Neural cell (in vitro differentiated cells): ENCODE measurements around the gene TAF1C. TPM values are rescaled to one million over a fixed set of nuclear protein-coding genes. Genes with fewer than 3 reads are reported as not detected.

Source experiments
- H2AFZ ChIP-seq: fragments of 200-600, 300-800 bp; sonication (generic), shearing (Covaris generic); 2 replicates; pipeline ENCODE4 v1.6.0; 2014; ENCODE audit warnings: low read depth, mild to moderate bottlenecking, antibody characterized with exemption, low read length, moderate library complexity
- H3F3A ChIP-seq: fragments of 200-600 bp; shearing (Covaris generic); 2 replicates; pipeline ENCODE4 v1.6.1; 2016; ENCODE audit warnings: mild to moderate bottlenecking, moderate library complexity, mixed read lengths, antibody characterized with exemption, low read length; ENCODE audit not compliant: insufficient read depth, poor library complexity, severe bottlenecking
- H3K27ac ChIP-seq: fragments of 200-600, 300-800 bp; sonication (generic), shearing (Covaris generic); 2 replicates; pipeline ENCODE4 v1.5.1; 2014; ENCODE audit warnings: mild to moderate bottlenecking, low read length, moderate library complexity
- H3K27me3 ChIP-seq: fragments of 300-800, 200-600 bp; sonication (generic), shearing (Covaris generic); 2 replicates; pipeline ENCODE4 v1.6.0; 2014; ENCODE audit warnings: mild to moderate bottlenecking, low read depth, low read length, moderate library complexity; ENCODE audit not compliant: insufficient read depth
- H3K36me3 ChIP-seq: fragments of 300-800, 200-600 bp; sonication (generic), shearing (Covaris generic); 2 replicates; pipeline ENCODE4 v1.5.1; 2014; ENCODE audit warnings: mild to moderate bottlenecking, antibody characterized with exemption, low read length, moderate library complexity; ENCODE audit not compliant: insufficient read depth
- H3K4me2 ChIP-seq: fragments of 300-800, 200-600 bp; sonication (generic), shearing (Covaris generic); 2 replicates; pipeline ENCODE4 v1.6.0; 2014; ENCODE audit warnings: mild to moderate bottlenecking, low read length
- H3K4me3 ChIP-seq: fragments of 300-800, 200-600 bp; sonication (generic), shearing (Covaris generic); 2 replicates; pipeline ENCODE4 v1.5.1; 2014; ENCODE audit warnings: mild to moderate bottlenecking, low read length, moderate library complexity
- H3K79me2 ChIP-seq: fragments of 200-600 bp; shearing (Covaris generic); replicated peaks from 2 replicates; pipeline ENCODE4 v1.6.0; 2014; ENCODE audit warnings: mild to moderate bottlenecking, low read length, moderate library complexity; ENCODE audit not compliant: insufficient read depth
- H3K9ac ChIP-seq: fragments of 300-800, 200-600 bp; sonication (generic), shearing (Covaris generic); 2 replicates; pipeline ENCODE4 v1.6.1; 2016; ENCODE audit warnings: mild to moderate bottlenecking, low read length, mixed read lengths
- H3K9me2 ChIP-seq: fragments of 200-600 bp; shearing (Covaris generic); 2 replicates; pipeline ENCODE4 v1.6.1; 2016; ENCODE audit warnings: mild to moderate bottlenecking, low read length, mixed read lengths; ENCODE audit not compliant: insufficient read depth
- H3K9me3 ChIP-seq: fragments of 200-600, 300-800 bp; sonication (generic), shearing (Covaris generic); 2 replicates; pipeline ENCODE4 v1.6.1; 2016; ENCODE audit warnings: mild to moderate bottlenecking, mixed run types, low read length, moderate library complexity, mixed read lengths
- H4K20me1 ChIP-seq: fragments of 200-600 bp; shearing (Covaris generic); 2 replicates; pipeline ENCODE4 v1.6.1; 2016; ENCODE audit warnings: mild to moderate bottlenecking, mixed run types; ENCODE audit not compliant: insufficient read depth
- CTCF ChIP-seq: fragments of 450-650 bp; IDR thresholded peaks from 2 replicates; pipeline ENCODE4 v1.5.1; 2014; ENCODE audit warnings: antibody characterized with exemption, mild to moderate bottlenecking, moderate library complexity; ENCODE audit not compliant: poor library complexity, severe bottlenecking
- EP300 ChIP-seq: fragments of 450-650 bp; conservative IDR thresholded peaks from 2 replicates; pipeline ENCODE4 v1.6.1; 2014; ENCODE audit warnings: antibody characterized with exemption, mild to moderate bottlenecking, moderate library complexity; ENCODE audit not compliant: poor library complexity, severe bottlenecking
- EZH2 ChIP-seq: fragments of 200-600, 300-800 bp; shearing (Covaris generic), sonication (generic); IDR thresholded peaks from 2 replicates; pipeline ENCODE4 v1.6.1; 2014; ENCODE audit warnings: antibody characterized with exemption, low read length, borderline replicate concordance, mild to moderate bottlenecking; ENCODE audit not compliant: insufficient read depth, poor library complexity, severe bottlenecking
- MXI1 ChIP-seq: fragments of 450-650 bp; conservative IDR thresholded peaks from 2 replicates; pipeline ENCODE4 v1.6.1; 2014; ENCODE audit warnings: antibody characterized with exemption, mild to moderate bottlenecking; ENCODE audit not compliant: poor library complexity, severe bottlenecking
- POLR2AphosphoS5 ChIP-seq: IDR thresholded peaks from 2 replicates; pipeline ENCODE4 v1.6.1; 2012
- RAD21 ChIP-seq: fragments of 450-650 bp; conservative IDR thresholded peaks from 2 replicates; pipeline ENCODE4 v1.6.1; 2014; ENCODE audit warnings: antibody characterized with exemption, mild to moderate bottlenecking, moderate library complexity
- REST ChIP-seq: IDR thresholded peaks from 2 replicates; pipeline ENCODE4 v1.6.1; 2012; ENCODE audit warnings: borderline replicate concordance
- SMC3 ChIP-seq: fragments of 450-650 bp; conservative IDR thresholded peaks from 2 replicates; pipeline ENCODE4 v1.6.1; 2014; ENCODE audit warnings: antibody characterized with exemption, mild to moderate bottlenecking, moderate library complexity; ENCODE audit not compliant: poor library complexity
- TAF1 ChIP-seq: IDR thresholded peaks from 2 replicates; pipeline ENCODE4 v1.6.1; 2012; ENCODE audit warnings: low read depth
- polyA plus RNA-seq: library from polyadenylated mRNA; depleted of rRNA; stranded (reverse); fragments of >200 nt; gene quantifications from 2 replicates; pipeline ENCODE4 v1.2.3, GENCODE V29; 2014

Gene TAF1C
- polyA plus RNA-seq, 1 donor from 2014 or later: 25.5 TPM

- Histone ChIP-seq H3K79me2 (no peaks in the 10 kb centered on the region), H3K27ac (no peak overlapping the region), H3K36me3 (no peaks in the 10 kb centered on the region), H3K9ac (no peak overlapping the region), H4K20me1 (no peaks in the 10 kb centered on the region), H3K27me3 (no peaks in the 10 kb centered on the region), H3F3A (no peaks in the 10 kb centered on the region), H2AFZ (no peak overlapping the region), H3K4me3 (no peak overlapping the region), H3K9me3 (no peaks in the 10 kb centered on the region), H3K9me2 (no peaks in the 10 kb centered on the region), H3K4me2 (no peak overlapping the region)
- TF ChIP-seq EP300 (no peak), RAD21 (no peak), MXI1 (no peak), TAF1 (no peak), POLR2AphosphoS5 (no peak), CTCF (no peak), EZH2 (no peak), SMC3 (no peak), REST (no peak)
Observed at GRCh38 chr16:84155226-84155625, 31.6 kb downstream of the TAF1C start.

GRCh38 chr16:84153660-84154214, 33.1 kb downstream of the TAF1C start:
- Histone ChIP-seq H3K79me2 (no peaks in the 10 kb centered on the region), H3K36me3 (no peaks in the 10 kb centered on the region), H3K9ac (no peak overlapping the region), H4K20me1 (no peaks in the 10 kb centered on the region), H2AFZ (no peak overlapping the region), H3K9me2 (no peaks in the 10 kb centered on the region), H3K27me3 (no peaks in the 10 kb centered on the region), H3K4me3 (no peak overlapping the region), H3K27ac (no peak overlapping the region), H3F3A (no peaks in the 10 kb centered on the region), H3K4me2 (no peak overlapping the region), H3K9me3 (no peaks in the 10 kb centered on the region)
- TF ChIP-seq REST: no peak
- TF ChIP-seq MXI1: no peak
- TF ChIP-seq TAF1: no peak
- no peak for TF ChIP-seq SMC3
- no peak for TF ChIP-seq EZH2
- no peak for TF ChIP-seq CTCF
- TF ChIP-seq EP300: no peak
- no peak for TF ChIP-seq POLR2AphosphoS5
